IMR-90 (cell line): ENCODE measurements around the gene GLIPR1. TPM values are rescaled to one million over a fixed set of nuclear protein-coding genes. Genes with fewer than 3 reads are reported as not detected.

Experiments
- ATAC-seq: fragments of 200-7000 bp; cut with Tn5 transposase; 2 replicates; pipeline ENCODE4 v1.9.1; 2020; ENCODE audit warnings: low read depth, mild to moderate bottlenecking, moderate library complexity
- BruUV-seq: library from RNA; stranded (reverse); fragments of 400-500 nt; replicated peaks from 2 replicates; lab custom pipeline; 2021; lab: Mats Ljungman, UMichigan
- CTCF ChIA-PET: fragments of 300-600 bp; formaldehyde crosslinking; extraction: SDS; loops from one replicate; lab custom pipeline; 2021; ENCODE audit warnings: antibody characterized with exemption; lab: Yijun Ruan, JAX
- POLR2A ChIA-PET: fragments of 300-600 bp; sonication (Branson Sonifier 250); formaldehyde crosslinking; loops from one replicate; lab custom pipeline; 2022; ENCODE audit warnings: antibody characterized with exemption; ENCODE audit not compliant: unreplicated experiment; lab: Charles Lee
- DNase-seq: peaks from one replicate; pipeline ENCODE4 v3.0.0; 2013
- H2AFZ ChIP-seq: replicated peaks from 2 replicates; pipeline ENCODE3; 2013; ENCODE audit warnings: low read length, mild to moderate bottlenecking; ENCODE audit not compliant: poor library complexity
- H2AK5ac ChIP-seq: 2 replicates; pipeline ENCODE4 v1.6.1; 2013; ENCODE audit warnings: low read depth, low read length, inconsistent platforms
- H2AK9ac ChIP-seq: replicated peaks from 2 replicates; pipeline ENCODE3; 2013; ENCODE audit warnings: mild to moderate bottlenecking, low read depth, low read length, moderate library complexity; ENCODE audit not compliant: poor library complexity
- H2BK120ac ChIP-seq: 2 replicates; pipeline ENCODE4 v1.6.1; 2013; ENCODE audit warnings: low read depth, low read length, inconsistent platforms
- H2BK15ac ChIP-seq: 3 replicates; pipeline ENCODE4 v1.6.1; 2013; ENCODE audit warnings: low read depth, low read length, inconsistent platforms
- H2BK20ac ChIP-seq: 2 replicates; pipeline ENCODE4 v1.6.1; 2013; ENCODE audit warnings: low read depth, mild to moderate bottlenecking, inconsistent platforms, low read length, moderate library complexity
- H2BK5ac ChIP-seq: 2 replicates; pipeline ENCODE4 v1.6.1; 2013; ENCODE audit warnings: mild to moderate bottlenecking, low read depth, low read length, inconsistent platforms; ENCODE audit not compliant: poor library complexity, severe bottlenecking
- H3K14ac ChIP-seq: replicated peaks from 2 replicates; pipeline ENCODE4 v1.6.1; 2013; ENCODE audit warnings: low read depth, low read length, inconsistent platforms
- H3K18ac ChIP-seq: 2 replicates; pipeline ENCODE4 v1.6.1; 2013; ENCODE audit warnings: low read depth, low read length, control low read depth
- H3K23ac ChIP-seq: 2 replicates; pipeline ENCODE4 v1.6.1; 2013; ENCODE audit warnings: low read depth, low read length, inconsistent platforms
- H3K27ac ChIP-seq: 2 replicates; pipeline ENCODE4 v1.5.1; 2013; ENCODE audit warnings: mild to moderate bottlenecking, control low read depth, low read length; ENCODE audit not compliant: insufficient read depth
- H3K27me3 ChIP-seq: 2 replicates; pipeline ENCODE4 v1.6.1; 2013; ENCODE audit warnings: low read length; ENCODE audit not compliant: control insufficient read depth, insufficient read depth
- H3K36me3 ChIP-seq: 2 replicates; pipeline ENCODE4 v1.6.1; 2013; ENCODE audit warnings: low read length, mixed read lengths; ENCODE audit not compliant: control insufficient read depth, insufficient read depth
- H3K4ac ChIP-seq: 2 replicates; pipeline ENCODE4 v1.6.1; 2013; ENCODE audit warnings: low read depth, low read length, inconsistent platforms
- H3K4me1 ChIP-seq: 2 replicates; pipeline ENCODE4 v1.6.1; 2013; ENCODE audit warnings: low read length, mixed read lengths; ENCODE audit not compliant: control insufficient read depth, insufficient read depth
- H3K4me2 ChIP-seq: 2 replicates; pipeline ENCODE4 v1.6.1; 2013; ENCODE audit warnings: low read depth, mild to moderate bottlenecking, control low read depth, low read length, moderate library complexity
- H3K4me3 ChIP-seq: 2 replicates; pipeline ENCODE4 v1.5.1; 2013; ENCODE audit warnings: low read depth, mild to moderate bottlenecking, control low read depth, low read length, moderate library complexity; ENCODE audit not compliant: insufficient read depth
- H3K56ac ChIP-seq: 2 replicates; pipeline ENCODE4 v1.6.1; 2013; ENCODE audit warnings: low read length, inconsistent platforms; ENCODE audit not compliant: insufficient read depth; ENCODE audit errors: extremely low read depth
- H3K79me1 ChIP-seq, 2 experiments: 2 replicates each; pipeline ENCODE4 v1.6.1; 2013; ENCODE audit warnings: low read length in 2 of 2, inconsistent platforms in 1 of 2, low read depth in 1 of 2
- H3K9ac ChIP-seq: 2 replicates; pipeline ENCODE4 v1.6.1; 2013; ENCODE audit warnings: low read depth, low read length, control low read depth
- H3K9me1 ChIP-seq: 2 replicates; pipeline ENCODE4 v1.6.1; 2013; ENCODE audit warnings: low read length, inconsistent platforms; ENCODE audit not compliant: insufficient read depth
- H3K9me3 ChIP-seq: 2 replicates; pipeline ENCODE4 v1.6.1; 2013; ENCODE audit warnings: low read length; ENCODE audit not compliant: control insufficient read depth, insufficient read depth
- H4K20me1 ChIP-seq: 2 replicates; pipeline ENCODE4 v1.6.1; 2013; ENCODE audit warnings: low read length, inconsistent platforms; ENCODE audit not compliant: insufficient read depth
- H4K5ac ChIP-seq: 2 replicates; pipeline ENCODE4 v1.6.1; 2013; ENCODE audit warnings: mild to moderate bottlenecking, low read depth, low read length, control low read depth
- H4K8ac ChIP-seq, 2 experiments: 2 replicates each; pipeline ENCODE4 v1.6.1; 2013; ENCODE audit warnings: low read depth in 2 of 2, low read length in 2 of 2, control low read depth in 1 of 2, inconsistent platforms in 1 of 2
- H4K91ac ChIP-seq: 2 replicates; pipeline ENCODE4 v1.6.1; 2013; ENCODE audit warnings: low read depth, low read length, inconsistent platforms; ENCODE audit not compliant: insufficient read depth
- BHLHE40 ChIP-seq: fragments of 150-350 bp; IDR thresholded peaks from 2 replicates; pipeline ENCODE4 v1.6.1; 2016; ENCODE audit warnings: mild to moderate bottlenecking, low read depth, low read length
- CEBPB ChIP-seq: IDR thresholded peaks from 2 replicates; pipeline ENCODE4 v1.6.1; 2012; ENCODE audit warnings: low read depth, low read length, improper control_type of control experiment
- FOS ChIP-seq: fragments of 150-350 bp; IDR thresholded peaks from 2 replicates; pipeline ENCODE4 v1.6.1; 2016; ENCODE audit warnings: low read depth, low read length
- MAFK ChIP-seq: IDR thresholded peaks from 2 replicates; pipeline ENCODE4 v1.6.1; 2012; ENCODE audit warnings: low read depth, low read length, improper control_type of control experiment
- MAZ ChIP-seq: IDR thresholded peaks from 2 replicates; pipeline ENCODE4 v1.6.1; 2012; ENCODE audit warnings: low read depth, mild to moderate bottlenecking, low read length, improper control_type of control experiment, moderate library complexity, borderline replicate concordance
- MXI1 ChIP-seq: IDR thresholded peaks from 2 replicates; pipeline ENCODE4 v1.6.1; 2012; ENCODE audit warnings: low read depth, mild to moderate bottlenecking, low read length, moderate library complexity, borderline replicate concordance
- NFE2L2 ChIP-seq: fragments of 150-350 bp; IDR thresholded peaks from 2 replicates; pipeline ENCODE4 v1.6.1; 2016; ENCODE audit warnings: low read depth, mild to moderate bottlenecking, low read length
- POLR2A ChIP-seq: IDR thresholded peaks from 2 replicates; pipeline ENCODE4 v1.6.1; 2012; ENCODE audit warnings: mild to moderate bottlenecking, low read depth, low read length
- RAD21 ChIP-seq: IDR thresholded peaks from 2 replicates; pipeline ENCODE4 v1.6.1; 2012; ENCODE audit warnings: low read length, improper control_type of control experiment
- RCOR1 ChIP-seq: IDR thresholded peaks from 2 replicates; pipeline ENCODE4 v1.6.1; 2012; ENCODE audit warnings: mild to moderate bottlenecking, low read length, improper control_type of control experiment; ENCODE audit not compliant: insufficient replicate concordance
- SMC3 ChIP-seq: fragments of 150-350 bp; IDR thresholded peaks from 2 replicates; pipeline ENCODE4 v1.6.1; 2016; ENCODE audit warnings: low read depth, mild to moderate bottlenecking, antibody characterized with exemption, low read length, moderate library complexity
- WGBS, 2 experiments: methylation state at CpG; one replicate each; pipeline versions ENCODE4 v1.1.5 to v1.1.7; 2013; ENCODE audit warnings: missing lambda C conversion rate in 2 of 2; ENCODE audit not compliant: insufficient read length in 1 of 2; ENCODE audit errors: extremely low coverage in 2 of 2; 5-methylcytosine and 5-hydroxymethylcytosine counted together
- dilution Hi-C: fragments of 300-500 bp; cut with HindIII; formaldehyde crosslinking; loops from one replicate; pipeline ENCODE4 v1.14.3; 2018; ENCODE audit warnings: low sequenced_read_pairs; ENCODE audit not compliant: unreplicated experiment
- in situ Hi-C: fragments of 300-500 bp; cut with MboI; formaldehyde crosslinking; loops from 3 replicates; pipeline ENCODE4 v1.14.3; 2019; ENCODE audit warnings: low sequenced_read_pairs, inconsistent platforms, mixed read lengths
- intact Hi-C: fragments of 100-400 bp; cut with micrococcal nuclease; formaldehyde crosslinking; loops from 2 replicates; pipeline ENCODE4 v1.10.0; 2022
- polyA plus RNA-seq, 3 experiments: library from polyadenylated mRNA; depleted of rRNA; stranded (reverse); fragments of >200 nt; gene quantifications; 2 replicates each; pipeline ENCODE4 v1.2.3, GENCODE V29; 2012; ENCODE audit warnings: low replicate concordance in 1 of 3
- total RNA-seq: library from RNA; depleted of rRNA; stranded (reverse); fragments of >200 nt; gene quantifications from 2 replicates; pipeline ENCODE4 v1.2.3, GENCODE V29; 2012

Gene GLIPR1
- total and polyA plus RNA-seq, 2 of the 4 experiments (the other 2 are of a cell fraction) = 268 to 327 TPM

- BruUV-seq = no TSS peak
- Histone ChIP-seq H3K4me1 (peaks cover 11% of the 10 kb centered on the region), H3K27ac (no peak overlapping the region), H2BK120ac (peak overlapping the region; percentile 41; the same call in 1 of the 2 replicates), H3K36me3 (no peaks in the 10 kb centered on the region), H3K4me3 (no peak overlapping the region), H3K4ac (no peak overlapping the region; the same call in 1 of the 2 replicates), H4K20me1 (no peaks in the 10 kb centered on the region), H3K9me1 (peaks cover 9% of the 10 kb centered on the region; the same call in 1 of the 2 replicates), H2BK5ac (no peak overlapping the region), H3K9ac (no peak overlapping the region), H3K14ac (no peak overlapping the region), H3K79me1 (peaks cover 0 to 4% of the 10 kb centered on the region in 2 experiments; a peak in 2 of 4 replicates), H3K18ac (no peak overlapping the region), H4K5ac (no peak overlapping the region), H2AK5ac (no peak overlapping the region), H4K91ac (no peak overlapping the region), H4K8ac (no peak overlapping the region), H2BK15ac (peak overlapping the region; percentile 6; the same call in 1 of the 3 replicates), H2AFZ (no peak overlapping the region), H3K23ac (no peak overlapping the region), H2BK20ac (peak overlapping the region; percentile 37; the same call in 1 of the 2 replicates), H3K4me2 (no peak overlapping the region), H3K9me3 (no peaks in the 10 kb centered on the region), H3K27me3 (no peaks in the 10 kb centered on the region), H2AK9ac (no peak overlapping the region), H3K56ac (no peak overlapping the region)
- ATAC-seq = no peak
- no CpG with 5 or more reads among the region's 1 CpG for WGBS, 2 experiments
- POLR2A ChIA-PET = no interaction called here
- in situ Hi-C loops = loop anchor here (5.0 to 25.0 kb wide), 3 partner anchors 507 to 932 kb away; partner anchors contain the start of gene BBS10
- CTCF ChIA-PET = no interaction called here
- TF ChIP-seq NFE2L2 (no peak), MXI1 (no peak), FOS (no peak), SMC3 (no peak), CEBPB (no peak), RAD21 (no peak), RCOR1 (no peak), MAFK (no peak), POLR2A (no peak), MAZ (no peak), BHLHE40 (no peak)
- dilution Hi-C loops = no loop called here
- intact Hi-C loops = loop anchor here (5.0 kb wide), 1 partner anchor 1057 kb away; no protein-coding TSS in a partner anchor
- no peak for DNase-seq
Measured at GRCh38 chr12:75529826-75530225, 49.3 kb downstream of the GLIPR1 start.
